Prostate gland (tissue), 2 donors: ENCODE results near the gene DMRT3. TPM values are rescaled to one million over a fixed set of nuclear protein-coding genes. Genes with fewer than 3 reads are reported as not detected.

Experiments used
- DNase-seq: peaks from one replicate; pipeline ENCODE4 v3.0.0-alpha.2; 2019; ENCODE audit warnings: low spot score
- H3K27ac ChIP-seq, 2 donors: fragments of 200-600 bp; sonication (generic); 2 replicates each; pipeline ENCODE4 v1.5.1; 2017 to 2019
- H3K27me3 ChIP-seq: fragments of 200-600 bp; sonication (generic); replicated peaks from 2 replicates; pipeline ENCODE4 v1.5.1; 2019; ENCODE audit not compliant: insufficient read depth
- H3K36me3 ChIP-seq, 2 donors: fragments of 200-600 bp; sonication (generic); 1 replicate in 1 of 2; 2 replicates in 1 of 2; pipeline versions ENCODE4 v1.5.1 to v1.8.1; 2017 to 2019
- H3K4me1 ChIP-seq: fragments of 200-600 bp; sonication (generic); replicated peaks from 2 replicates; pipeline ENCODE4 v1.5.1; 2019
- H3K4me3 ChIP-seq, 2 donors: fragments of 200-600 bp; sonication (generic); 2 replicates each; pipeline ENCODE4 v1.5.1; 2017 to 2019
- H3K9me3 ChIP-seq: fragments of 200-600 bp; sonication (generic); 2 replicates; pipeline ENCODE4 v1.5.1; 2017
- POLR2A ChIP-seq: fragments of 450-650 bp; IDR thresholded peaks from one replicate; pipeline ENCODE4 v1.6.1; 2016; ENCODE audit warnings: antibody characterized with exemption, mild to moderate bottlenecking
- POLR2AphosphoS5 ChIP-seq: sonication (generic); formaldehyde crosslinking; IDR thresholded peaks from one replicate; pipeline ENCODE4 v1.6.1; 2017; ENCODE audit warnings: antibody characterized with exemption
- WGBS: methylation state at CpG from one replicate; pipeline ENCODE4 v1.1.5; 2018; 5-methylcytosine and 5-hydroxymethylcytosine counted together
- intact Hi-C: fragments of 100-400 bp; cut with DNase I; formaldehyde crosslinking; loops from one replicate; pipeline ENCODE4 v1.14.2; 2022
- total RNA-seq, 2 donors: library from RNA; depleted of rRNA; stranded (reverse); fragments of >200 nt; gene quantifications; one replicate each; pipeline ENCODE4 v1.1.0, GENCODE V29; 2016
- TF ChIP-seq, protein P1 (sequence below), 4 experiments: fragments of 200-600 bp in 2 of 4; fragments of 450-650 bp in 2 of 4; sonication (generic) in 2 of 4; IDR thresholded peaks; 1 replicate in 3 of 4; 2 replicates in 1 of 4; pipeline ENCODE4 v1.5.1; 2016 to 2019; ENCODE audit warnings: antibody characterized with exemption in 4 of 4, mild to moderate bottlenecking in 2 of 4, moderate library complexity in 2 of 4

DMRT3 gene
- total RNA-seq, 2 donors from 2014 or later = 1.8 TPM; not detected in 1

DNA sequence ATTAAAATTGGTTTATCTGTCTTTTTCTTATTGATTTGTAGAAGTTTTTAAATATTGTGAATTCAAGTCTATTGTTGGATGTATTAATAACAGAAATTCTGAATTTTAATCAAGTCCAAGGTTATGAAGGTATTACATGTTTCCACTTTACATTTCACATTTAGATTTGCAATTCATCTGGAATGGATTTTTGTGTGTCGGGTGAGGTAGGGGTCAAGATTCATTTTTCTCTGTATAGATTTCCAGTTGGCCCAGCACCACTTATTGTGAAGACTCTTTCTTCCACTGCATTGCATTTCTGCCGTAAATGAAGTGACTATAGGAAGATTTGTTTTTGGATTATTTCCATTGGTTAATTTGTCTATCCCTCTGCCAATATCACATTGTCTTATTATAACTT, 38.2 kb downstream of the DMRT3 start:
- WGBS = 96% methylated on average over 2 of the region's 2 CpGs
- Histone ChIP-seq H3K4me3 (no peak overlapping the region), H3K36me3 (no peaks in the 10 kb centered on the region), H3K4me1 (no peaks in the 10 kb centered on the region), H3K9me3 (no peaks in the 10 kb centered on the region), H3K27me3 (no peaks in the 10 kb centered on the region), H3K27ac (no peak overlapping the region)
- DNase-seq = no peak
- intact Hi-C loops = no loop called here
- TF ChIP-seq, protein P1, sequence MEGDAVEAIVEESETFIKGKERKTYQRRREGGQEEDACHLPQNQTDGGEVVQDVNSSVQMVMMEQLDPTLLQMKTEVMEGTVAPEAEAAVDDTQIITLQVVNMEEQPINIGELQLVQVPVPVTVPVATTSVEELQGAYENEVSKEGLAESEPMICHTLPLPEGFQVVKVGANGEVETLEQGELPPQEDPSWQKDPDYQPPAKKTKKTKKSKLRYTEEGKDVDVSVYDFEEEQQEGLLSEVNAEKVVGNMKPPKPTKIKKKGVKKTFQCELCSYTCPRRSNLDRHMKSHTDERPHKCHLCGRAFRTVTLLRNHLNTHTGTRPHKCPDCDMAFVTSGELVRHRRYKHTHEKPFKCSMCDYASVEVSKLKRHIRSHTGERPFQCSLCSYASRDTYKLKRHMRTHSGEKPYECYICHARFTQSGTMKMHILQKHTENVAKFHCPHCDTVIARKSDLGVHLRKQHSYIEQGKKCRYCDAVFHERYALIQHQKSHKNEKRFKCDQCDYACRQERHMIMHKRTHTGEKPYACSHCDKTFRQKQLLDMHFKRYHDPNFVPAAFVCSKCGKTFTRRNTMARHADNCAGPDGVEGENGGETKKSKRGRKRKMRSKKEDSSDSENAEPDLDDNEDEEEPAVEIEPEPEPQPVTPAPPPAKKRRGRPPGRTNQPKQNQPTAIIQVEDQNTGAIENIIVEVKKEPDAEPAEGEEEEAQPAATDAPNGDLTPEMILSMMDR (IDR thresholded peaks at IDR 0.05) = no peak
- no peak for TF ChIP-seq POLR2A

- Histone ChIP-seq H3K27ac (no peak overlapping the region), H3K36me3 (no peaks in the 10 kb centered on the region), H3K4me1 (no peaks in the 10 kb centered on the region), H3K4me3 (no peak overlapping the region), H3K27me3 (peaks cover 4% of the 10 kb centered on the region), H3K9me3 (no peaks in the 10 kb centered on the region)
- 28% methylated on average over 10 of the region's 10 CpGs for WGBS
- intact Hi-C loops = no loop called here
- TF ChIP-seq, protein P1 (IDR thresholded peaks at IDR 0.05) = no peak
- no peak for DNase-seq
Observed at GRCh38 chr9:1018121-1018520, 41.7 kb downstream of the DMRT3 start.

- Histone ChIP-seq H3K27ac (no peak overlapping the region), H3K4me3 (no peak overlapping the region), H3K9me3 (no peaks in the 10 kb centered on the region), H3K4me1 (no peaks in the 10 kb centered on the region), H3K27me3 (peaks cover 10% of the 10 kb centered on the region), H3K36me3 (no peaks in the 10 kb centered on the region)
- 87% methylated on average over 1 of the region's 1 CpG for WGBS
- no peak for DNase-seq
- TF ChIP-seq POLR2AphosphoS5 (no peak), POLR2A (no peak)
- TF ChIP-seq, protein P1 (IDR thresholded peaks at IDR 0.05) = no peak
- intact Hi-C loops = no loop called here
Observed at GRCh38 chr9:1024112-1024511, 47.7 kb downstream of the DMRT3 start.

DNA sequence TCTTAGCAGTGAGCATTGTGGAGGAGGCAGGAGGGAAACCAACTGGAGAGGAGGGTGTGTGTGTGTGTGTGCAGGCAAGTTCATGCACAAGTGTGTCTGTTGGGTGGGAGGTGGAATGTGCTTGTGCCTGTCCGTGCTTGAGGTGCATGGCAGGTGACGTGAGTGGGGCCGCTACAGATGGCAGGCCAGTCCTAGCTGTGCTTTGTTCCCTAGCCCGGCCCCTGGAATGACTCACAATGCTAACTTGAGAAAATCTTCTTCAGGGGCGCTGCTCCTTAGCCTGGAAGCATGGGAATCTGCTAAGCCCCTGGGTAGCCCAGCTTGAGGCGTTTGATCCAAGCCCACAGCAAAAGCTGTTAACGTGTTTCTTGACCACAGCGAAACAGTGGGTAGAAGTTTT, 48.7 kb downstream of the DMRT3 start:
- TF ChIP-seq POLR2A (no peak), POLR2AphosphoS5 (no peak)
- TF ChIP-seq, protein P1 (IDR thresholded peaks at IDR 0.05) = no peak
- Histone ChIP-seq H3K4me3 (no peak overlapping the region), H3K4me1 (no peaks in the 10 kb centered on the region), H3K27ac (no peak overlapping the region), H3K36me3 (no peaks in the 10 kb centered on the region), H3K9me3 (no peaks in the 10 kb centered on the region), H3K27me3 (peaks cover 10% of the 10 kb centered on the region)
- no peak for DNase-seq
- intact Hi-C loops = no loop called here
- 56% methylated on average over 8 of the region's 8 CpGs for WGBS

DNA sequence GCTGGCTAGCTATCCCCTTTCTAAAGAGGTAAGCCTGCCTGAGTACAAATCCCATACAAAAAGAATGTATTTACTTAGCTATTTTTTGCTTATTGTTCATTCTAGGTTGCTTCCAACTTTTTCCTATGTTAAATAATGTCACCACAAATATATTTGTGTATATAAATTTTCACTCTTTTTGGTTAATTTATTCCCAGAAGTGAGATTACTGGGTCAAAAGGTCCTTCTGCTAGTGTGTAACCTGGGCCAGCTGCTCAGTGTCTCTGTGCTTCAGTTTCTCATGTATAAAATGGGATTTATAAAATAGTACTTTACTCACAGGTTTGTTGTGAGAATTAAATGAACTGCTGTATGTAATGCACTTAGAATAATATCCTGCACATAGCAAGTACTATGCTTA, 49.8 kb downstream of the DMRT3 start:
- Histone ChIP-seq H3K4me1 (no peaks in the 10 kb centered on the region), H3K36me3 (no peaks in the 10 kb centered on the region), H3K4me3 (no peak overlapping the region), H3K9me3 (no peaks in the 10 kb centered on the region), H3K27me3 (peaks cover 6% of the 10 kb centered on the region), H3K27ac (no peak overlapping the region)
- TF ChIP-seq POLR2AphosphoS5 (no peak), POLR2A (no peak)
- TF ChIP-seq, protein P1 (IDR thresholded peaks at IDR 0.05) = no peak
- DNase-seq = no peak
- intact Hi-C loops = no loop called here
